Neural cell (in vitro differentiated cells): ENCODE data around the gene BICDL1. TPM values are rescaled to one million over a fixed set of nuclear protein-coding genes. Genes with fewer than 3 reads are reported as not detected.

Experiments used
- H2AFZ ChIP-seq: fragments of 200-600, 300-800 bp; sonication (generic), shearing (Covaris generic); 2 replicates; pipeline ENCODE4 v1.6.0; 2014; ENCODE audit warnings: low read depth, mild to moderate bottlenecking, antibody characterized with exemption, low read length, moderate library complexity
- H3F3A ChIP-seq: fragments of 200-600 bp; shearing (Covaris generic); 2 replicates; pipeline ENCODE4 v1.6.1; 2016; ENCODE audit warnings: mild to moderate bottlenecking, moderate library complexity, mixed read lengths, antibody characterized with exemption, low read length; ENCODE audit not compliant: insufficient read depth, poor library complexity, severe bottlenecking
- H3K27ac ChIP-seq: fragments of 200-600, 300-800 bp; sonication (generic), shearing (Covaris generic); 2 replicates; pipeline ENCODE4 v1.5.1; 2014; ENCODE audit warnings: mild to moderate bottlenecking, low read length, moderate library complexity
- H3K27me3 ChIP-seq: fragments of 300-800, 200-600 bp; sonication (generic), shearing (Covaris generic); 2 replicates; pipeline ENCODE4 v1.6.0; 2014; ENCODE audit warnings: mild to moderate bottlenecking, low read depth, low read length, moderate library complexity; ENCODE audit not compliant: insufficient read depth
- H3K36me3 ChIP-seq: fragments of 300-800, 200-600 bp; sonication (generic), shearing (Covaris generic); 2 replicates; pipeline ENCODE4 v1.5.1; 2014; ENCODE audit warnings: mild to moderate bottlenecking, antibody characterized with exemption, low read length, moderate library complexity; ENCODE audit not compliant: insufficient read depth
- H3K4me2 ChIP-seq: fragments of 300-800, 200-600 bp; sonication (generic), shearing (Covaris generic); 2 replicates; pipeline ENCODE4 v1.6.0; 2014; ENCODE audit warnings: mild to moderate bottlenecking, low read length
- H3K4me3 ChIP-seq: fragments of 300-800, 200-600 bp; sonication (generic), shearing (Covaris generic); 2 replicates; pipeline ENCODE4 v1.5.1; 2014; ENCODE audit warnings: mild to moderate bottlenecking, low read length, moderate library complexity
- H3K79me2 ChIP-seq: fragments of 200-600 bp; shearing (Covaris generic); replicated peaks from 2 replicates; pipeline ENCODE4 v1.6.0; 2014; ENCODE audit warnings: mild to moderate bottlenecking, low read length, moderate library complexity; ENCODE audit not compliant: insufficient read depth
- H3K9ac ChIP-seq: fragments of 300-800, 200-600 bp; sonication (generic), shearing (Covaris generic); 2 replicates; pipeline ENCODE4 v1.6.1; 2016; ENCODE audit warnings: mild to moderate bottlenecking, low read length, mixed read lengths
- H3K9me2 ChIP-seq: fragments of 200-600 bp; shearing (Covaris generic); 2 replicates; pipeline ENCODE4 v1.6.1; 2016; ENCODE audit warnings: mild to moderate bottlenecking, low read length, mixed read lengths; ENCODE audit not compliant: insufficient read depth
- H3K9me3 ChIP-seq: fragments of 200-600, 300-800 bp; sonication (generic), shearing (Covaris generic); 2 replicates; pipeline ENCODE4 v1.6.1; 2016; ENCODE audit warnings: mild to moderate bottlenecking, mixed run types, low read length, moderate library complexity, mixed read lengths
- H4K20me1 ChIP-seq: fragments of 200-600 bp; shearing (Covaris generic); 2 replicates; pipeline ENCODE4 v1.6.1; 2016; ENCODE audit warnings: mild to moderate bottlenecking, mixed run types; ENCODE audit not compliant: insufficient read depth
- EP300 ChIP-seq: fragments of 450-650 bp; conservative IDR thresholded peaks from 2 replicates; pipeline ENCODE4 v1.6.1; 2014; ENCODE audit warnings: antibody characterized with exemption, mild to moderate bottlenecking, moderate library complexity; ENCODE audit not compliant: poor library complexity, severe bottlenecking
- EZH2 ChIP-seq: fragments of 200-600, 300-800 bp; shearing (Covaris generic), sonication (generic); IDR thresholded peaks from 2 replicates; pipeline ENCODE4 v1.6.1; 2014; ENCODE audit warnings: antibody characterized with exemption, low read length, borderline replicate concordance, mild to moderate bottlenecking; ENCODE audit not compliant: insufficient read depth, poor library complexity, severe bottlenecking
- MXI1 ChIP-seq: fragments of 450-650 bp; conservative IDR thresholded peaks from 2 replicates; pipeline ENCODE4 v1.6.1; 2014; ENCODE audit warnings: antibody characterized with exemption, mild to moderate bottlenecking; ENCODE audit not compliant: poor library complexity, severe bottlenecking
- POLR2AphosphoS5 ChIP-seq: IDR thresholded peaks from 2 replicates; pipeline ENCODE4 v1.6.1; 2012
- SMC3 ChIP-seq: fragments of 450-650 bp; conservative IDR thresholded peaks from 2 replicates; pipeline ENCODE4 v1.6.1; 2014; ENCODE audit warnings: antibody characterized with exemption, mild to moderate bottlenecking, moderate library complexity; ENCODE audit not compliant: poor library complexity
- TAF1 ChIP-seq: IDR thresholded peaks from 2 replicates; pipeline ENCODE4 v1.6.1; 2012; ENCODE audit warnings: low read depth
- polyA plus RNA-seq: library from polyadenylated mRNA; depleted of rRNA; stranded (reverse); fragments of >200 nt; gene quantifications from 2 replicates; pipeline ENCODE4 v1.2.3, GENCODE V29; 2014
- TF ChIP-seq, protein P1 (sequence below): IDR thresholded peaks from 2 replicates; pipeline ENCODE4 v1.6.1; 2012; ENCODE audit warnings: borderline replicate concordance
- TF ChIP-seq, protein P2 (sequence below): fragments of 450-650 bp; IDR thresholded peaks from 2 replicates; pipeline ENCODE4 v1.5.1; 2014; ENCODE audit warnings: antibody characterized with exemption, mild to moderate bottlenecking, moderate library complexity; ENCODE audit not compliant: poor library complexity, severe bottlenecking

BICDL1 gene
- polyA plus RNA-seq, 1 donor from 2014 or later = 136 TPM

DNA sequence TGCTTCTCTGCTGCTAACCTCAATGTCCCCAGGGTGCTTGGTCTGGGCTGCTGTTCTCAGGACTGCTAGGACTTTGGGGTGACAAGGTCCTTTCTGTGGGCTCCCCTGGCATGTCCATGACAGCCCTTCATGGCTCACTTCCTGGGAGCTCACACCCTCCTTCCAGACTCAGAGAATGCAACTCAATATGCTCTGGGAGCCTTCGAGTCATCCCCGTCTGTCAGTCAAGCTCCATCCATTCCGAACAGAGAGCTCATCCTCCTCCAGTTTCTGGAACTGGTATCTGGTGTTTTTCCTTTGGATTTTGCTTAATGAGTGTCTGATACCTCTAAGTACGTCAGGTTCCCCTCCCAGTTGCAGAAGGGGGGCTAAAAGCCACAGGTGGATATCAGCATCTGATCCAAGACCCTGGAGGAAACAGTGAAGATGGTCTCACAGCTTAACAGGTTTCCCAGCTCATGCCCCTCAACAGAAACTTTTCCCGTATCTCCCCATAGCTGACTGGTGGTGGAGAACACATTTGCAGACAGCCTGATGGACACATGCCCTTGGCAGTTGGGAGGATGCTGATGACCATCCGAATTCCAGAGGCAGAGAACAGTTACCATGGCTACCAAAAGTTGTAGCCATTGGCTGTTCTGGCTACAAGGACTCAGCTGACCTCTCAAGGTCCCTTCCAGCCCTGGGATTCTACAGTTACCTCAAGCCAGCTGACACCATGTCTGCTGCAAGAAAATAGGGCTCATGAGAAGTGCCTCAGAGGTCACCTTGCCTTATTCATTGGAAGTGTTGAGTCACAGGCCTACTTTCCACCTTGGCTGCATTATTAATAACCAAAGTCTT, 137.0 kb downstream of the BICDL1 start:
- Histone ChIP-seq H3K4me2 (no peak overlapping the region), H3K36me3 (no peaks in the 10 kb centered on the region), H3K79me2 (no peaks in the 10 kb centered on the region), H2AFZ (no peak overlapping the region), H3K9me2 (no peaks in the 10 kb centered on the region), H3K4me3 (no peak overlapping the region), H3K9ac (no peak overlapping the region), H3K9me3 (no peaks in the 10 kb centered on the region), H4K20me1 (no peaks in the 10 kb centered on the region), H3F3A (no peaks in the 10 kb centered on the region), H3K27me3 (no peaks in the 10 kb centered on the region), H3K27ac (no peak overlapping the region)
- TF ChIP-seq EP300 (no peak), SMC3 (no peak)
- TF ChIP-seq, protein P1, sequence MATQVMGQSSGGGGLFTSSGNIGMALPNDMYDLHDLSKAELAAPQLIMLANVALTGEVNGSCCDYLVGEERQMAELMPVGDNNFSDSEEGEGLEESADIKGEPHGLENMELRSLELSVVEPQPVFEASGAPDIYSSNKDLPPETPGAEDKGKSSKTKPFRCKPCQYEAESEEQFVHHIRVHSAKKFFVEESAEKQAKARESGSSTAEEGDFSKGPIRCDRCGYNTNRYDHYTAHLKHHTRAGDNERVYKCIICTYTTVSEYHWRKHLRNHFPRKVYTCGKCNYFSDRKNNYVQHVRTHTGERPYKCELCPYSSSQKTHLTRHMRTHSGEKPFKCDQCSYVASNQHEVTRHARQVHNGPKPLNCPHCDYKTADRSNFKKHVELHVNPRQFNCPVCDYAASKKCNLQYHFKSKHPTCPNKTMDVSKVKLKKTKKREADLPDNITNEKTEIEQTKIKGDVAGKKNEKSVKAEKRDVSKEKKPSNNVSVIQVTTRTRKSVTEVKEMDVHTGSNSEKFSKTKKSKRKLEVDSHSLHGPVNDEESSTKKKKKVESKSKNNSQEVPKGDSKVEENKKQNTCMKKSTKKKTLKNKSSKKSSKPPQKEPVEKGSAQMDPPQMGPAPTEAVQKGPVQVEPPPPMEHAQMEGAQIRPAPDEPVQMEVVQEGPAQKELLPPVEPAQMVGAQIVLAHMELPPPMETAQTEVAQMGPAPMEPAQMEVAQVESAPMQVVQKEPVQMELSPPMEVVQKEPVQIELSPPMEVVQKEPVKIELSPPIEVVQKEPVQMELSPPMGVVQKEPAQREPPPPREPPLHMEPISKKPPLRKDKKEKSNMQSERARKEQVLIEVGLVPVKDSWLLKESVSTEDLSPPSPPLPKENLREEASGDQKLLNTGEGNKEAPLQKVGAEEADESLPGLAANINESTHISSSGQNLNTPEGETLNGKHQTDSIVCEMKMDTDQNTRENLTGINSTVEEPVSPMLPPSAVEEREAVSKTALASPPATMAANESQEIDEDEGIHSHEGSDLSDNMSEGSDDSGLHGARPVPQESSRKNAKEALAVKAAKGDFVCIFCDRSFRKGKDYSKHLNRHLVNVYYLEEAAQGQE = no peak

DNA sequence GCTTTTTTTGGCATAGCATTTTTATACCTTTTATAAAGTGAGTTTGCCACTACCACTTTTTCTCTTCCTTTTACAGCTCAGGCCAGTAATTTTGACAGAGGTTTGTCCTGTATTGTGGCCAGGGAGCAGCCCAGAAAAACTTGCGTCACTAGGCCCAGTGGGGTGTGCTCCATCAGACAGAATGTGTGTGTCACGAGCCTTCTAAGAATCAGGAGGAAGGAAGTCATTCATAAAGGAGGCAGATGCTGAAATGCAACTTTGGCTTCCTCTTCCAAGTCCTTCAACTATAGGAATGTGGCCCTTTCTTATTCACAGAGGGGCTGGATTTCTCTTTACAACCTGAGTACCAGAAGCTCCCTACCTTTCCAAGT, 137.6 kb downstream of the BICDL1 start:
- Histone ChIP-seq H2AFZ (no peak overlapping the region), H3K9me2 (no peaks in the 10 kb centered on the region), H4K20me1 (no peaks in the 10 kb centered on the region), H3K4me2 (no peak overlapping the region), H3K27me3 (no peaks in the 10 kb centered on the region), H3K79me2 (no peaks in the 10 kb centered on the region), H3K9me3 (no peaks in the 10 kb centered on the region), H3K36me3 (no peaks in the 10 kb centered on the region), H3F3A (no peaks in the 10 kb centered on the region), H3K4me3 (no peak overlapping the region), H3K9ac (no peak overlapping the region), H3K27ac (no peak overlapping the region)
- TF ChIP-seq, protein P1 = no peak
- TF ChIP-seq EZH2 = no peak
- TF ChIP-seq, protein P2, sequence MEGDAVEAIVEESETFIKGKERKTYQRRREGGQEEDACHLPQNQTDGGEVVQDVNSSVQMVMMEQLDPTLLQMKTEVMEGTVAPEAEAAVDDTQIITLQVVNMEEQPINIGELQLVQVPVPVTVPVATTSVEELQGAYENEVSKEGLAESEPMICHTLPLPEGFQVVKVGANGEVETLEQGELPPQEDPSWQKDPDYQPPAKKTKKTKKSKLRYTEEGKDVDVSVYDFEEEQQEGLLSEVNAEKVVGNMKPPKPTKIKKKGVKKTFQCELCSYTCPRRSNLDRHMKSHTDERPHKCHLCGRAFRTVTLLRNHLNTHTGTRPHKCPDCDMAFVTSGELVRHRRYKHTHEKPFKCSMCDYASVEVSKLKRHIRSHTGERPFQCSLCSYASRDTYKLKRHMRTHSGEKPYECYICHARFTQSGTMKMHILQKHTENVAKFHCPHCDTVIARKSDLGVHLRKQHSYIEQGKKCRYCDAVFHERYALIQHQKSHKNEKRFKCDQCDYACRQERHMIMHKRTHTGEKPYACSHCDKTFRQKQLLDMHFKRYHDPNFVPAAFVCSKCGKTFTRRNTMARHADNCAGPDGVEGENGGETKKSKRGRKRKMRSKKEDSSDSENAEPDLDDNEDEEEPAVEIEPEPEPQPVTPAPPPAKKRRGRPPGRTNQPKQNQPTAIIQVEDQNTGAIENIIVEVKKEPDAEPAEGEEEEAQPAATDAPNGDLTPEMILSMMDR = no peak
- TF ChIP-seq MXI1 = no peak
- no peak for TF ChIP-seq POLR2AphosphoS5
- no peak for TF ChIP-seq TAF1
- no peak for TF ChIP-seq EP300
- no peak for TF ChIP-seq SMC3
